T-helper 1 cell (primary cell): ENCODE measurements around the gene MRPL58.
A peak's percentile ranks its signal among the peaks of the same experiment; 100 is the strongest.

Experiments used
- DNase-seq, 5 donors: peaks; one replicate each; pipeline ENCODE4 v3.0.0-alpha.2; 2012 to 2020

MRPL58 gene

GRCh38 chr17:75048249-75048878 is 35.9 kb downstream of the MRPL58 start:
- no peak for DNase-seq

GRCh38 chr17:75049057-75049456 is 36.6 kb downstream of the MRPL58 start:
- no peak for DNase-seq

GRCh38 chr17:75049706-75050105 is 37.2 kb downstream of the MRPL58 start:
- no peak for DNase-seq

DNA sequence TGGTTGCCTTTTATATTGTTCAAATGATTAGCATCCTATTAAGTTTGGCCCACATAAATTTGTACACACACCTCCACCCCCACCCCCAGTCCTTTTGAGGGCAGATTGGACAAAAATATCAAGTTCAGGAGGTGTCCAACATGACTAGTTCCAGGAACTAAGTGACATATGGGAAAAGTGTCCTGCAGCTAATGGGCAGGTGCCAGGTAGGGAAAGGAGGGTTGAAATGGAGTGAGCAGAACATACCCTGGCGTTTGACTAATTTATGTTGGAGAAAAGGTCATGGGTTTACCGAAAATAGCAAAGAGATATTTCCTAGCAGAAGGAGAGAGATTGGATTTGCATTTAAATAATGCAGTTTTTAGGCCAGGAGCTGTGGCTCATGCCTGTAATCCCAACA is 39.5 kb downstream of the MRPL58 start:
- no peak for DNase-seq

DNA sequence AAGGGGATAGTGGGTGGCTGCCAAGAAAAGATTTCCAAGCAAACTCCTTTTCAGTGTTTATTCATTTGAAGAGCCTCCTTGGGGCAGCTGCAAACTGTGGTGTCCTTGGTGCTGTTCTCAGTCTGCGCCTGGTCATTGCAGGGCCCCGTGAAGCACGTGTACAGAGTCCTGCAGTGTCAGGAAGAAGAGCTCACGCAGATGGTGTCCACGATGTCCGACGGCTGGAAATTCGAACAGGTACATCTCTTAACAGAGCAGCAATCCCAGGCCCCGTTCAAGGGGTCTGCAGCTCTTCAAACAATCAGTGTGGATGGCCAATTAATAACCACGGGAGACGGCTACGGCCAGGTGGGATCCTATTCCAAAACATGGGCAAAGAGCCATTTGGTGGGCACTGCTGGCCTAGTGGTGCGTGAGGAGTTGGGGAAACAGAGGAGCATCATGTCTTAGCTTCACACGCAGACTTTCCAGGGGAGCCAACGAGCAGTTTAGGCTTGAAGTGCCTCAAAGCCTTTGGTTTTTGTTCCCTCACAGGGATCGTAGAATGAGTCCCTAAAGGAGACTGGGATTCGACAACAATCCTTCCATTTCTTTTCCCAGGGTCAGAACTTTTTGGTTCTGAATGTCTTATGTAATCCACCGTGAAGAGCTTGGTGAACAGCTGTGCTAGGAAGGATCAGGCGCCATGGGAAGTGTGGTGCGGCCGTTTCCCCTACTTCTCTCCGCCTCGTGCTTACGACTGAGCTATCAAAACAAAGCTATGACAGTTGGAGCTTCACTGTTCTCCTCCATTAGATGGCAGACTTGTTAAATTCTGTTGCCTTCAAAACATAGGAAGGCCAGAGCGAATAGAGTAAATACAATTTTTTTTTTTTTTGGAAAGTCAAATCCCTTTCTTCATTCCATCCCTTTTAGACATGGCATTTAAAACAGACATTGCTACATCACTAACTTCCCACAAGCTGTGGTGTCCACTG is 47.2 kb downstream of the MRPL58 start:
- DNase-seq = no peak

- no peak for DNase-seq
Measured at GRCh38 chr17:75060434-75061054, 48.1 kb downstream of the MRPL58 start.

DNA sequence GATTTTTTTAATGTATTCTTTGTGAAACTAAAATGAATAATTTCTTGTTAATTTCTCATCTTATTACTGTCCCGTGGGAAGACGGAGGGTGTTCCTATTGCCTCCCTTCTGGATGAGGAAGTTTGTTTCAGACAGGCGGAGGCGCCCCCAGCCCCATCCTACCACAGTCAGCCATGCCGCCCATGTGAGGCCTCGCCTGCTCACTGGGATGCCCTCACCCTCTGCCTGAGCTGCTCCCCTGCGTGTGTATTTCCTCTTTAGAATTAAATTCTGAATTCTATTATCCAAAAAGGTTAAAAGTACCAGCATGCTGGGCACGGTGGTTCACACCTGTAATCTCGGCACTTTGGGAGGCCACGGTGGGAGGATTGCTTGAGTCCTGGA is 48.6 kb downstream of the MRPL58 start:
- DNase-seq = no peak

GRCh38 chr17:75061618-75062017 is 49.1 kb downstream of the MRPL58 start:
- DNase-seq = no peak

GRCh38 chr17:75063201-75063600 is 50.7 kb downstream of the MRPL58 start:
- DNase-seq = no peak

DNA sequence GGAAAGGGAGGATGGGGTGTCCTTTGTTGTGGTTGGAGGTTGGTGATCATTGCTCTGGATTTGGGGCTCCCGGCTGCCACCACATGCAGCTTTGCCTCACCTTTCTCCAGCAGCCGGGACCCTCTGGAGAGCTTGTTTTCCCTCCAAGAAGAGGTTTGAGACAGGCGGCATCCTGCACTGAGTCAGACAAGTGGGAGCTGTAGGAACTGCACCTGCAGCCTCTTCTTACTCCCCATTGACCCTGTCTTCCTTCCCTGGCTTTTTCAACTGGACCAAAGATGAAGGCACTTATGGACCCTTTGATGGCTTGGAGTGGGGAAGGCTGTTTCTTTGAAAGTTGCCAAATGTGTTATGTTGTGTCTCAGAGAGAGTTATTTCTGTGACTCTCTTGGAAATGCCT is 51.2 kb downstream of the MRPL58 start:
- DNase-seq = no peak

DNA sequence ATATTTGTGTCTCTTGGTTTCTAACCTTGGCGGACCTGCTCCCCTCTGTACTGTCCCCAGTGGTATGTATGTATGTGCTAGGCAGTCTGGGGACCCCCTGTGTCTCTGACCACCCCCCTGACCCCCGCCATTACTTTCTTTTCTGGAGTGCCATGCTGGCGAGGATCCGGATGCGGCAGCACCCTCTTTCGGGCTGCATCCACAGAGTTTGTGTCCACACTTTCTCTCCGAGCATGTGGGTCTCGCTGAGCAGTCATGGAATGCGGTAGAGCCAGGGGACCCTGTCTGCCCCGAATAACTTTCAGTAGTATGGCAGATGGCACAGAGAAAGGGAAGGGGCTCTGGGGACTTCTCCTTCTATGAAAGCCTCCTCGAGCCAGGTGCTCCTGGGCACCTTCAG is 51.6 kb downstream of the MRPL58 start:
- DNase-seq = no peak

DNA sequence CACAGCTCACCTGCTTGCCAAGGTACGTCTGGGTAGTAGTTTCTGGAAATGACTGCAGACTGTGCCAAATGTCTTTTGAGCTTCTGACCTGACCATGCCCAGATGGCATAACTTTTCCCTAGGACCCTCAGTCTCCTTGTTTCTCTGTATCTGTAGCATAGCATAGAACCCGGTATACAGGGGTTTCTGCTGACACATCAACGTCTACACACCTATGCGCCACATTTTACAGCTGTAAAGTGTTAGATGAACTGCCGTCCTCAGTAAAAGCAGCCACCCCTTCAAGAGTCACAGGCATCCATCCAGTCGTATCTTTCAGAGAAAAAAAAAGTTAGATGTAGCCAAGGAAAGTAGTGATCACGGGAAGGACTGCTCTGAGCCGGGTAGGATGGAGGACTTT is 52.0 kb downstream of the MRPL58 start:
- DNase-seq = no peak

DNA sequence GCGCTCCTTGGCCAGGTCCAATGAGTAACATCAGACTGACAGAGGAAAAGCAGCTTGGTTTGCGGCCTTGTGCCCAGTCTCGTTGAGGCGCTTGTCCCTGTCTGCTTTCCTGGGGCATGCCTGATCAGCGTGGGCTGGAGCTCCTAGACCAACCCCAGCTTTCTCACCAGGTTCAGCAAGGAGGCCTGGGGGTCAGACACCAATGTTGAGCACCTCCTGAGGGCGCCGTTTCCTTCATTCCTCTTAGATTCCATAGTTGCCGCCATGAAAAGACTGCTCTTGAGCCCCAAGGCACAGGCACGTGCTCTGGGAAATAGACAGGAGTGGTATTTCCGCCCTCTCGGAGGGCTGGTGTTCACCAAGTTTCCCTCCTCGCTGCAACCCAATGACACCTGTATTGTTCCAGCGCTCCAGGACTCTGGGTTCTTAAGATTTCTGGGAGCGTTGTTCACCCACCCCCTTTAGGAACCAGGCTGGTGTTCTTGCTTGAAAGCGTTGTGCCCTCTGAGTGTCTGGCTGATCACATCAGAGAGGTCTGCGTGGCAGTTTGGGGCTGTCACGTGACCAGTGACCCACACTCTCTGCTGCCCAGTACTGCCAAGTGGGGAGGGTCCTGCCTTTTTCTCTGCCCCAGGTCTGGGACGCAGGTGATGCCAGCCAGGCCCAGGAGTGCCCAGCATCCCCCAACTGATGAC is 52.5 kb downstream of the MRPL58 start:
- no peak for DNase-seq

GRCh38 chr17:75065562-75066151 is 53.2 kb downstream of the MRPL58 start:
- peak in 1 of 5 donors; percentile 39 for DNase-seq

GRCh38 chr17:75067856-75068255 is 55.4 kb downstream of the MRPL58 start:
- DNase-seq = peak in 1 of 5 donors; percentile 77

GRCh38 chr17:75068750-75069149 is 56.3 kb downstream of the MRPL58 start:
- no peak for DNase-seq

DNA sequence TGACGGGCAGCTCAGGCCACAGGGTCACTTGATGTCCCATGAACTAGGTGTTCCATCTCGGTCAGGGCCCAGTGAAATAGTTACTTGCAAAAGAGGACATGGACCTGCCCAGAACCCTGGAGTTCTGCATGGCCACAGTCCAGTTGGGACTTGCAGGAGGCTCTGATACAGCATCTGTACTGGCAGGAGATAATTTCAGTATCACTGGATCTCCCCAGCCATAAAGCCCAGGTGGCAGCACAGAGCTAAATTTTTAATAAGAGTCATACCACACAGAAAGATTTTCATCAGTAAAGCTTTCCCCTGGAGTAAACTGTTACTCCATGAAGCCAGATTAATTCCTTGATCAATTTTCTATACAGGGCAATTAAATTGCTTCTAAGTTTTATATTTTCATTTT is 57.3 kb downstream of the MRPL58 start:
- DNase-seq = no peak
